ENCODE measurements around the gene IFT74. TPM values are rescaled to one million over a fixed set of nuclear protein-coding genes. Genes with fewer than 3 reads are reported as not detected.
A peak's percentile ranks its signal among the peaks of the same experiment; 100 is the strongest.

IFT74 gene
- total and polyA plus RNA-seq, 2 donors (not counting 1 experiment from before 2014, with no cell fraction given), result 12.8 to 18.0 TPM

DNA sequence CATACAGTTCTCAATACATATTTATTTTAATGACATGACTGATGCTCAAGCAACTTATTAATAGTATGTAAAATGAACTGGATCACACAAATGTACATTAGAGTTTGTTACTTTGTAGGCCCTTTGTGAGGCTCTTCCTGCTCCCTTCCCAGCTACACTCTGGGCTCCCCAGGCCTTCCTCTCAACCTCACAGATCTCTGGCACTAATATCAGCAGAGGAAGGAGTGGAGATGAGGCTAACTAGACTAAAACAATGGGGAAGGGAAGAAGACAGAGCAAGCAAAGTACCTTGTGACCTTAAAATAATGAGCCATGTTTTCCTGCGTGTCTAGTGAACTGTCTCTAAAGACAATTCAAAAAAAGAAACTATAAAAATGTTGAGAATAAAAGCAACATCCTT is 122.5 kb downstream of the IFT74 start:
- H3K9me3 ChIP-seq (ENCODE audit: control insufficient read depth, insufficient read depth, low read depth, low read length), result no peaks in the 10 kb centered on the region
- no peaks in the 10 kb centered on the region for H3K79me2 ChIP-seq (ENCODE audit: control insufficient read depth, insufficient read depth, low read length)
- no peaks in the 10 kb centered on the region for H3K4me1 ChIP-seq (ENCODE audit: control insufficient read depth, extremely low read depth, insufficient read depth, low read length)
- H3K27me3 ChIP-seq (ENCODE audit: control insufficient read depth, insufficient read depth, low read length), result no peaks in the 10 kb centered on the region
- no peak overlapping the region for H2AFZ ChIP-seq (ENCODE audit: low read length)
- no peaks in the 10 kb centered on the region for H3K36me3 ChIP-seq (ENCODE audit: control insufficient read depth, insufficient read depth, low read length)
- H3K27ac ChIP-seq (ENCODE audit: insufficient read depth, low read length), result no peak overlapping the region
- DNase-seq (ENCODE audit: low read depth in 2 of 2), result no peak
- no peak overlapping the region for H3K4me3 ChIP-seq (replicated peaks in 1 of 4; ENCODE audit: control extremely low read depth in 1 of 4, insufficient read depth in 1 of 4, low read depth in 3 of 4, low read length in 4 of 4)
- H4K20me1 ChIP-seq (ENCODE audit: control insufficient read depth, extremely low read depth, insufficient read depth, low read length), result no peaks in the 10 kb centered on the region
- no peak overlapping the region for H3K4me2 ChIP-seq (ENCODE audit: extremely low read depth, insufficient read depth, low read length)
- TF ChIP-seq, protein P1, sequence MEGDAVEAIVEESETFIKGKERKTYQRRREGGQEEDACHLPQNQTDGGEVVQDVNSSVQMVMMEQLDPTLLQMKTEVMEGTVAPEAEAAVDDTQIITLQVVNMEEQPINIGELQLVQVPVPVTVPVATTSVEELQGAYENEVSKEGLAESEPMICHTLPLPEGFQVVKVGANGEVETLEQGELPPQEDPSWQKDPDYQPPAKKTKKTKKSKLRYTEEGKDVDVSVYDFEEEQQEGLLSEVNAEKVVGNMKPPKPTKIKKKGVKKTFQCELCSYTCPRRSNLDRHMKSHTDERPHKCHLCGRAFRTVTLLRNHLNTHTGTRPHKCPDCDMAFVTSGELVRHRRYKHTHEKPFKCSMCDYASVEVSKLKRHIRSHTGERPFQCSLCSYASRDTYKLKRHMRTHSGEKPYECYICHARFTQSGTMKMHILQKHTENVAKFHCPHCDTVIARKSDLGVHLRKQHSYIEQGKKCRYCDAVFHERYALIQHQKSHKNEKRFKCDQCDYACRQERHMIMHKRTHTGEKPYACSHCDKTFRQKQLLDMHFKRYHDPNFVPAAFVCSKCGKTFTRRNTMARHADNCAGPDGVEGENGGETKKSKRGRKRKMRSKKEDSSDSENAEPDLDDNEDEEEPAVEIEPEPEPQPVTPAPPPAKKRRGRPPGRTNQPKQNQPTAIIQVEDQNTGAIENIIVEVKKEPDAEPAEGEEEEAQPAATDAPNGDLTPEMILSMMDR (conservative IDR thresholded peaks at IDR 0.05 in 1 of 2, IDR thresholded peaks at IDR 0.05 in 1 of 2; ENCODE audit: low read depth in 1 of 2, low read length in 2 of 2), result no peak
- TF ChIP-seq EZH2 (IDR thresholded peaks at IDR 0.05; ENCODE audit: low read length, missing control alignments), result no peak
- no peak overlapping the region for H3K9ac ChIP-seq (ENCODE audit: insufficient read depth, low read length)

DNA sequence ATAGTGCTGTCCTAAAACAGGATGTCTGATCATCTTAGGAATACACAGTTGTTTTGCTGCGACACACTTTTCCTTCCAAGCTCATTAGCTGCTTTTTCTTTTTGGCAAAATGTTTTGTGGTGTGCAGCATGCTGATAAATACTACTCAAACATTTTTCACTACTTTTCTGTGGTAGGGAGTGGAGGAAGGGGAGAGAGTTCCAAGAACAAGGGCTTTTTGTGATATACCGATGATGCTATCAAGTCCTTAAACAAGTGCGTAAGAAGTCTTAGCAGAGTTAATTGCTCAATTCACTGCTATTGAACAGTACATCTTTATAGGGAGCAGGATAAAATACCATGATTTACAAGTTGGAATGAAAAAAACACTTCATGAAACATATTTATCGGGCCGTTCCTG is 129.2 kb downstream of the IFT74 start:
- H3K9ac ChIP-seq (ENCODE audit: insufficient read depth, low read length), result no peak overlapping the region
- no peaks in the 10 kb centered on the region for H3K9me3 ChIP-seq (ENCODE audit: control insufficient read depth, insufficient read depth, low read depth, low read length)
- no peaks in the 10 kb centered on the region for H3K27me3 ChIP-seq (ENCODE audit: control insufficient read depth, insufficient read depth, low read length)
- DNase-seq (ENCODE audit: low read depth in 2 of 2), result peak in 1 of 2 donors; percentile 74
- no peak overlapping the region for H3K4me2 ChIP-seq (ENCODE audit: extremely low read depth, insufficient read depth, low read length)
- no peaks in the 10 kb centered on the region for H4K20me1 ChIP-seq (ENCODE audit: control insufficient read depth, extremely low read depth, insufficient read depth, low read length)
- H3K27ac ChIP-seq (ENCODE audit: insufficient read depth, low read length), result no peak overlapping the region
- no peak overlapping the region for H2AFZ ChIP-seq (ENCODE audit: low read length)
- no peak overlapping the region for H3K4me3 ChIP-seq (replicated peaks in 1 of 4; ENCODE audit: control extremely low read depth in 1 of 4, insufficient read depth in 1 of 4, low read depth in 3 of 4, low read length in 4 of 4)
- H3K36me3 ChIP-seq (ENCODE audit: control insufficient read depth, insufficient read depth, low read length), result no peaks in the 10 kb centered on the region
- no peak for TF ChIP-seq EZH2 (IDR thresholded peaks at IDR 0.05; ENCODE audit: low read length, missing control alignments)
- TF ChIP-seq, protein P1 (conservative IDR thresholded peaks at IDR 0.05 in 1 of 2, IDR thresholded peaks at IDR 0.05 in 1 of 2; ENCODE audit: low read depth in 1 of 2, low read length in 2 of 2), result no peak
- H3K79me2 ChIP-seq (ENCODE audit: control insufficient read depth, insufficient read depth, low read length), result no peaks in the 10 kb centered on the region
- H3K4me1 ChIP-seq (ENCODE audit: control insufficient read depth, extremely low read depth, insufficient read depth, low read length), result peaks cover 17% of the 10 kb centered on the region

DNA sequence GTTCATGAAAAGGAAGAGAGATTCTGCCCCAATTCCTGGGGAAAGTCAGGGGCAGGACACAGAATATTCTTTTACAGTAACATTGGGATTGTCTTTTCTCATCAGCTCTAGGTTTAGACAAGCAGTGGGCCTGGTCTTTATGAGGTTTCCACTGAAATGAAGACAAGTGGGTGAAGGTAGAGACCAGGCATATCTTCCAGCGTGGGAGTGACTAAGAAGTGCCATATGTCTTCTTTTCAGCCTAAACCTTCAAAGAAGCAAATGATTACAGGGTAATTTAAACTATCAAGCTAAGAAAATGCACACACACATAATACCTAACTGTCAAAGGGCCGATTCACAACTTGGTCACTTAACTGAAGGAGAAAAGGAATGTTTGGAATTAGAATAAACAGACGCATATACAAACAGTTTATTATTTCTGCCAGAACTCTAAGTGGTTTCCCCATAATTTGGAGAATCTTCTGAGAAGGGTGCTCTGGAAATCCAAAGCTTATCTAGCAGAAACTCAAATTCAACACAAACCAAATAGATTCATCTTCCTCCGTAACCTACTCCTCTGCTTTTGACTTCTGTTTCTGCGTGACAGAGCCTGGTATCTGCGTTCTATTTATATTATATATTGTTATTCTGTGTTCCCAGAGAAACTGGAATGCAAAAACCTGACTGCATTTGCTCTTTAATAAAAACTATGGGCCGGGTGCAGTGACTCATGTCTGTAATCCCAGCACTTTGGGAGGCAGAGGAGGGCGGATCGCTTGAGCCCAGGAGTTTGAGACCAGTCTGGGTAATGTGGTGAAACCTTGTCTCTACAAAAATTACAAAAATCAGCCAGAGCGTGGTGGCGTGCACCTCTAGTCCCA is 130.8 kb downstream of the IFT74 start:
- Histone ChIP-seq H3K4me1 (ENCODE audit: control insufficient read depth, extremely low read depth, insufficient read depth, low read length) (peaks cover 17% of the 10 kb centered on the region), H3K9me3 (ENCODE audit: control insufficient read depth, insufficient read depth, low read depth, low read length) (no peaks in the 10 kb centered on the region), H3K79me2 (ENCODE audit: control insufficient read depth, insufficient read depth, low read length) (no peaks in the 10 kb centered on the region), H3K36me3 (ENCODE audit: control insufficient read depth, insufficient read depth, low read length) (no peaks in the 10 kb centered on the region), H3K27ac (ENCODE audit: insufficient read depth, low read length) (peak overlapping the region; percentile 87), H4K20me1 (ENCODE audit: control insufficient read depth, extremely low read depth, insufficient read depth, low read length) (no peaks in the 10 kb centered on the region), H3K27me3 (ENCODE audit: control insufficient read depth, insufficient read depth, low read length) (no peaks in the 10 kb centered on the region), H2AFZ (ENCODE audit: low read length) (peak overlapping the region; percentile 26), H3K4me3 (replicated peaks in 1 of 4; ENCODE audit: control extremely low read depth in 1 of 4, insufficient read depth in 1 of 4, low read depth in 3 of 4, low read length in 4 of 4) (peak overlapping the region in 1 of 4 experiments; percentile 4), H3K9ac (ENCODE audit: insufficient read depth, low read length) (no peak overlapping the region), H3K4me2 (ENCODE audit: extremely low read depth, insufficient read depth, low read length) (peak overlapping the region; percentile 39)
- DNase-seq (ENCODE audit: low read depth in 2 of 2), result peak; percentile 66 to 85
- TF ChIP-seq, protein P1 (conservative IDR thresholded peaks at IDR 0.05 in 1 of 2, IDR thresholded peaks at IDR 0.05 in 1 of 2; ENCODE audit: low read depth in 1 of 2, low read length in 2 of 2), result no peak
- no peak for TF ChIP-seq EZH2 (IDR thresholded peaks at IDR 0.05; ENCODE audit: low read length, missing control alignments)
